ENCODE results near the gene ZFYVE16. TPM values are rescaled to one million over a fixed set of nuclear protein-coding genes. Genes with fewer than 3 reads are reported as not detected.

The ZFYVE16 gene
- total RNA-seq, 4 donors from 2014 or later, result 16.8 to 40.7 (median 22.8) TPM

- WGBS, result 97% methylated on average over 3 of the region's 3 CpGs
- DNase-seq (ENCODE audit: extremely low spot score), result no peak
- H3K27ac ChIP-seq (replicated peaks in 1 of 4), result no peak overlapping the region
- H3K4me3 ChIP-seq, result no peak overlapping the region
- H3K4me1 ChIP-seq, result peaks cover 0 to 14% (median 12%) of the 10 kb centered on the region in 4 donors
- no peak for TF ChIP-seq EP300 (IDR thresholded peaks at IDR 0.05)
- TF ChIP-seq POLR2A (IDR thresholded peaks at IDR 0.05; ENCODE audit: low read depth), result no peak
- no peak for TF ChIP-seq POLR2AphosphoS5 (IDR thresholded peaks at IDR 0.05)
- TF ChIP-seq, protein P1, sequence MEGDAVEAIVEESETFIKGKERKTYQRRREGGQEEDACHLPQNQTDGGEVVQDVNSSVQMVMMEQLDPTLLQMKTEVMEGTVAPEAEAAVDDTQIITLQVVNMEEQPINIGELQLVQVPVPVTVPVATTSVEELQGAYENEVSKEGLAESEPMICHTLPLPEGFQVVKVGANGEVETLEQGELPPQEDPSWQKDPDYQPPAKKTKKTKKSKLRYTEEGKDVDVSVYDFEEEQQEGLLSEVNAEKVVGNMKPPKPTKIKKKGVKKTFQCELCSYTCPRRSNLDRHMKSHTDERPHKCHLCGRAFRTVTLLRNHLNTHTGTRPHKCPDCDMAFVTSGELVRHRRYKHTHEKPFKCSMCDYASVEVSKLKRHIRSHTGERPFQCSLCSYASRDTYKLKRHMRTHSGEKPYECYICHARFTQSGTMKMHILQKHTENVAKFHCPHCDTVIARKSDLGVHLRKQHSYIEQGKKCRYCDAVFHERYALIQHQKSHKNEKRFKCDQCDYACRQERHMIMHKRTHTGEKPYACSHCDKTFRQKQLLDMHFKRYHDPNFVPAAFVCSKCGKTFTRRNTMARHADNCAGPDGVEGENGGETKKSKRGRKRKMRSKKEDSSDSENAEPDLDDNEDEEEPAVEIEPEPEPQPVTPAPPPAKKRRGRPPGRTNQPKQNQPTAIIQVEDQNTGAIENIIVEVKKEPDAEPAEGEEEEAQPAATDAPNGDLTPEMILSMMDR (IDR thresholded peaks at IDR 0.05), result no peak
- H3K36me3 ChIP-seq, result peaks cover 0 to 10% (median 0%) of the 10 kb centered on the region in 4 donors
- peaks cover 0 to 24% (median 4%) of the 10 kb centered on the region in 4 donors for H3K9me3 ChIP-seq
- intact Hi-C loops (cut with DNase I), result no loop called here
- H3K27me3 ChIP-seq, result no peaks in the 10 kb centered on the region
These were observed 75.9 kb downstream of the ZFYVE16 start for GRCh38 chr5:80483636-80484232.

DNA sequence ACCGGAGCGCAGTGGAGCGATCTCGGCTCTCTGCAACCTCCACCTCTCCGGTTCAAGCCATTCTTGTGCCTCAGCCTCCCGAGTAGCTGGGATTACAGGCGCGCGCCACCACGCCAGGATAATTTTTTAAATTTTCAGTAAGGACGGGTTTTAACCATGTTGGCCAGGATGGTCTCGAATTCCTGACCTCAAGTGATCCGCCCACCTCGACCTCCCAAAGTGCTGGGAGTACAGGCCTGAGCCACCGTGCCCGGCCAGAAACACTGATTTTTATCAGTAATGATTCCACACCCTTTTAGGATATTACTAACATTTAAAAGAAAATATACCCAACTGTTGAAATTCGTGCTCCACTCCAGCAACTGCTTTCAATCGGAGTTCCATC lies 79.6 kb downstream of the ZFYVE16 start:
- no peak for DNase-seq (ENCODE audit: extremely low spot score)
- TF ChIP-seq POLR2A (IDR thresholded peaks at IDR 0.05; ENCODE audit: low read depth) (no peak), EP300 (IDR thresholded peaks at IDR 0.05) (no peak), POLR2AphosphoS5 (IDR thresholded peaks at IDR 0.05) (no peak)
- TF ChIP-seq, protein P1 (IDR thresholded peaks at IDR 0.05), result no peak
- intact Hi-C loops (cut with DNase I), result loop anchor here (5.0 kb wide), 2 partner anchors 170 to 185 kb away; no protein-coding TSS in a partner anchor
- H3K4me3 ChIP-seq, result peak overlapping the region; percentile 69 to 85 (median 75)
- H3K36me3 ChIP-seq, result peaks cover 0 to 4% (median 0%) of the 10 kb centered on the region in 4 donors
- H3K9me3 ChIP-seq, result peaks cover 0 to 15% (median 4%) of the 10 kb centered on the region in 4 donors
- H3K4me1 ChIP-seq, result peaks cover 0 to 14% (median 12%) of the 10 kb centered on the region in 4 donors
- 59% methylated on average over 18 of the region's 18 CpGs for WGBS
- H3K27me3 ChIP-seq, result no peaks in the 10 kb centered on the region
- H3K27ac ChIP-seq (replicated peaks in 1 of 4), result peak overlapping the region; percentile 75 to 88 (median 82)

- H3K4me1 ChIP-seq, result peaks cover 0 to 14% (median 12%) of the 10 kb centered on the region in 4 donors
- WGBS, result under 1% methylated on average over 24 of the region's 85 CpGs
These were observed 80.2 kb downstream of the ZFYVE16 start, which contains the start of gene FAM151B for GRCh38 chr5:80487829-80488721. FAM151B (plus strand) TSS chr5:80488100; CDS start chr5:80488124, 24 bp downstream.

DNA sequence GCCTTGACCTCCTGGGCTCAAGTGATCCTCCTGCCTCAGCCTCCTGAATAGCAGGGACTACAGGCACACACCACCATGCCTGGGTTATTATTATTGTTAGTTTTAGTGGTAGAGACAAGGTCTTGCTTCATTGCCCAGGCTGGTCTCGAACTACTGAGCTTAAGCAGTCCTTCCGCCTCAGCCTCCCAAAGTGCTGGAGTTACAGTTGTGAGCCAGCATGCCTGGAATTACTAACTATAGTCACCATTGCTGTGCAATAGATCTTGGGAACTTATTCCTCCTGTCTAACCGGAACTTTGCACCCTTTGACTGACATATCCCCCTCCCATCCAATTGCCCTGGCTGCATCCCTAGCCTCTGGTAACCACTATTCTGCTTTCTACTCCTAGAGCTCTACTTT lies 83.4 kb downstream of the ZFYVE16 start:
- no peak overlapping the region for H3K27ac ChIP-seq (replicated peaks in 1 of 4)
- intact Hi-C loops (cut with DNase I), result no loop called here
- H3K27me3 ChIP-seq, result no peaks in the 10 kb centered on the region
- 93% methylated on average over 3 of the region's 3 CpGs for WGBS
- peaks cover 0 to 14% (median 12%) of the 10 kb centered on the region in 4 donors for H3K4me1 ChIP-seq
- no peaks in the 10 kb centered on the region for H3K9me3 ChIP-seq
- no peaks in the 10 kb centered on the region for H3K36me3 ChIP-seq
- no peak overlapping the region for H3K4me3 ChIP-seq
- TF ChIP-seq, protein P1 (IDR thresholded peaks at IDR 0.05), result no peak
- no peak for TF ChIP-seq EP300 (IDR thresholded peaks at IDR 0.05)
- TF ChIP-seq POLR2AphosphoS5 (IDR thresholded peaks at IDR 0.05), result no peak
- TF ChIP-seq POLR2A (IDR thresholded peaks at IDR 0.05; ENCODE audit: low read depth), result no peak
- DNase-seq (ENCODE audit: extremely low spot score), result no peak

More at GRCh38 chr5:80487829-80488721, 80.2 kb downstream of the ZFYVE16 start, which contains the start of gene FAM151B:
- Histone ChIP-seq H3K36me3 (peaks cover 0 to 1% (median 0%) of the 10 kb centered on the region in 4 donors), H3K4me3 (peak within 1 kb of the TSS; percentile 69 to 85 (median 75)), H3K27ac (replicated peaks in 1 of 4) (peak within 1 kb of the TSS; percentile 75 to 88 (median 82)), H3K9me3 (peaks cover 0 to 9% (median 4%) of the 10 kb centered on the region in 4 donors), H3K27me3 (no peaks in the 10 kb centered on the region)
- intact Hi-C loops (cut with DNase I), result loop anchor here (5.0 kb wide), 2 partner anchors 169 to 184 kb away; no protein-coding TSS in a partner anchor
- peak; percentile 92 for DNase-seq (ENCODE audit: extremely low spot score)
- TF ChIP-seq POLR2A (IDR thresholded peaks at IDR 0.05; ENCODE audit: low read depth), result no peak
- TF ChIP-seq, protein P1 (IDR thresholded peaks at IDR 0.05), result peak in 1 of 3 experiments; percentile 16
- peak; percentile 43 to 69 for TF ChIP-seq POLR2AphosphoS5 (IDR thresholded peaks at IDR 0.05)
